Muscle layer of colon (tissue), 2 donors: ENCODE data around the gene PALD1.

ENCODE experiments used
- H3K27ac ChIP-seq: one replicate; pipeline ENCODE4 v1.7.0; 2013; ENCODE audit warnings: low read depth, mild to moderate bottlenecking, low read length, moderate library complexity
- H3K27me3 ChIP-seq, 2 donors: one replicate each; pipeline ENCODE4 v1.7.0; 2013; ENCODE audit warnings: low read length in 2 of 2, mild to moderate bottlenecking in 2 of 2; ENCODE audit not compliant: insufficient read depth in 2 of 2, control insufficient read depth in 1 of 2
- H3K36me3 ChIP-seq: one replicate; pipeline ENCODE4 v1.7.0; 2013; ENCODE audit warnings: mild to moderate bottlenecking, low read length; ENCODE audit not compliant: insufficient read depth
- H3K4me1 ChIP-seq: one replicate; pipeline ENCODE4 v1.7.0; 2013; ENCODE audit warnings: mild to moderate bottlenecking, low read length; ENCODE audit not compliant: insufficient read depth
- H3K4me3 ChIP-seq, 2 donors: one replicate each; pipeline ENCODE4 v1.7.0; 2013; ENCODE audit warnings: low read length in 2 of 2, low read depth in 1 of 2, mild to moderate bottlenecking in 1 of 2, moderate library complexity in 1 of 2
- H3K9ac ChIP-seq: one replicate; pipeline ENCODE4 v1.7.0; 2013; ENCODE audit warnings: low read length
- H3K9me3 ChIP-seq: one replicate; pipeline ENCODE4 v1.7.0; 2013; ENCODE audit warnings: mild to moderate bottlenecking, low read length
- donor health status: abdominal sarcoma.
- donor health status: Adenocarcinoma of cecum.

Gene PALD1

GRCh38 chr10:70478191-70479164 is at the start of gene PALD1:
Gene PALD1, plus strand, starts transcription at chr10:70478767. Its CDS starts 47,185 bp downstream, at chr10:70525952.
- Histone ChIP-seq H3K4me3 (peak within 1 kb of the TSS; percentile 55 to 64), H3K27ac (peak within 1 kb of the TSS; percentile 4), H3K36me3 (no peaks in the 10 kb centered on the region), H3K4me1 (peaks cover 40% of the 10 kb centered on the region), H3K27me3 (no peaks in the 10 kb centered on the region), H3K9ac (no peak within 1 kb of the TSS), H3K9me3 (no peaks in the 10 kb centered on the region)

GRCh38 chr10:70430493-70431445 is 47.8 kb upstream of the PALD1 start:
- Histone ChIP-seq H3K27ac (peak overlapping the region; percentile 47), H3K9ac (peak overlapping the region; percentile 6), H3K4me1 (peaks cover 49% of the 10 kb centered on the region), H3K36me3 (peaks cover 14% of the 10 kb centered on the region), H3K9me3 (no peaks in the 10 kb centered on the region), H3K27me3 (no peaks in the 10 kb centered on the region), H3K4me3 (peak overlapping the region in 1 of 2 donors; percentile 19)

GRCh38 chr10:70432101-70432500 is 46.5 kb upstream of the PALD1 start:
- Histone ChIP-seq H3K36me3 (peaks cover 4% of the 10 kb centered on the region), H3K4me1 (peaks cover 42% of the 10 kb centered on the region), H3K9me3 (no peaks in the 10 kb centered on the region), H3K27me3 (no peaks in the 10 kb centered on the region), H3K9ac (no peak overlapping the region), H3K4me3 (no peak overlapping the region), H3K27ac (no peak overlapping the region)

GRCh38 chr10:70432561-70433263 is 45.9 kb upstream of the PALD1 start:
- H3K27ac ChIP-seq, result no peak overlapping the region
- H3K27me3 ChIP-seq, result no peaks in the 10 kb centered on the region
- no peak overlapping the region for H3K4me3 ChIP-seq
- H3K36me3 ChIP-seq, result peaks cover 3% of the 10 kb centered on the region
- H3K9me3 ChIP-seq, result no peaks in the 10 kb centered on the region
- peak overlapping the region; percentile 14 for H3K9ac ChIP-seq
- H3K4me1 ChIP-seq, result peaks cover 36% of the 10 kb centered on the region

GRCh38 chr10:70433581-70434280 is 44.8 kb upstream of the PALD1 start:
- no peak overlapping the region for H3K27ac ChIP-seq
- no peak overlapping the region for H3K4me3 ChIP-seq
- H3K27me3 ChIP-seq, result no peaks in the 10 kb centered on the region
- H3K36me3 ChIP-seq, result peaks cover 3% of the 10 kb centered on the region
- H3K9ac ChIP-seq, result no peak overlapping the region
- H3K4me1 ChIP-seq, result peaks cover 33% of the 10 kb centered on the region
- H3K9me3 ChIP-seq, result no peaks in the 10 kb centered on the region

GRCh38 chr10:70435241-70436085 is 43.1 kb upstream of the PALD1 start:
- Histone ChIP-seq H3K4me3 (no peak overlapping the region), H3K9ac (no peak overlapping the region), H3K27ac (no peak overlapping the region), H3K27me3 (peaks cover under 1 to 10% of the 10 kb centered on the region in 2 donors), H3K4me1 (peaks cover 28% of the 10 kb centered on the region), H3K9me3 (no peaks in the 10 kb centered on the region), H3K36me3 (peaks cover 3% of the 10 kb centered on the region)

GRCh38 chr10:70437721-70438120 is 40.8 kb upstream of the PALD1 start:
- Histone ChIP-seq H3K27me3 (peaks cover 16 to 29% of the 10 kb centered on the region in 2 donors), H3K9ac (no peak overlapping the region), H3K4me3 (no peak overlapping the region), H3K4me1 (peaks cover 14% of the 10 kb centered on the region), H3K27ac (no peak overlapping the region), H3K9me3 (no peaks in the 10 kb centered on the region), H3K36me3 (peaks cover 3% of the 10 kb centered on the region)

GRCh38 chr10:70440296-70441160 is 38.0 kb upstream of the PALD1 start:
- H3K4me3 ChIP-seq, result peak overlapping the region; percentile 39 to 46
- H3K27me3 ChIP-seq, result peaks cover 16 to 29% of the 10 kb centered on the region in 2 donors
- H3K9me3 ChIP-seq, result no peaks in the 10 kb centered on the region
- H3K9ac ChIP-seq, result no peak overlapping the region
- no peak overlapping the region for H3K27ac ChIP-seq
- H3K4me1 ChIP-seq, result peaks cover 13% of the 10 kb centered on the region
- peaks cover 3% of the 10 kb centered on the region for H3K36me3 ChIP-seq

- no peaks in the 10 kb centered on the region for H3K9me3 ChIP-seq
- peaks cover 16 to 29% of the 10 kb centered on the region in 2 donors for H3K27me3 ChIP-seq
These were observed 37.2 kb upstream of the PALD1 start, which contains the start of gene NODAL for GRCh38 chr10:70441161-70441894. Gene NODAL, minus strand, starts transcription at chr10:70441681. Its CDS starts 14 bp downstream, at chr10:70441667.

More at GRCh38 chr10:70441161-70441894, 37.2 kb upstream of the PALD1 start, which contains the start of gene NODAL:
- no peaks in the 10 kb centered on the region for H3K36me3 ChIP-seq
- H3K27ac ChIP-seq, result no peak within 1 kb of the TSS
- H3K4me3 ChIP-seq, result peak within 1 kb of the TSS; percentile 39 to 46
- peaks cover 21% of the 10 kb centered on the region for H3K4me1 ChIP-seq
- H3K9ac ChIP-seq, result no peak within 1 kb of the TSS
